GM18870 (cell line): ENCODE data around the gene RAD51B.
"Not testable (repeated sequence)": the region's sequence is repeated elsewhere in the genome, so short reads cannot be mapped to it uniquely, and the experiment has no call there.

Experiments used
- ATAC-seq: cut with Tn5 transposase; IDR thresholded peaks from one replicate; pipeline ENCODE4 v1.9.1; 2021; ENCODE audit warnings: moderate library complexity; ENCODE audit not compliant: unreplicated experiment

RAD51B gene

GRCh38 chr14:68198713-68199495, 379.3 kb downstream of the RAD51B start:
- ATAC-seq = no peak

GRCh38 chr14:68199554-68200151, 380.1 kb downstream of the RAD51B start:
- no peak for ATAC-seq

- no peak for ATAC-seq
These were observed 384.3 kb downstream of the RAD51B start for GRCh38 chr14:68203871-68204270.

- no peak for ATAC-seq
These were observed 388.6 kb downstream of the RAD51B start for GRCh38 chr14:68208218-68208617.

GRCh38 chr14:68208626-68209317, 389.2 kb downstream of the RAD51B start:
- no peak for ATAC-seq

GRCh38 chr14:68210729-68211299, 391.2 kb downstream of the RAD51B start:
- ATAC-seq = peak; percentile 90

- ATAC-seq = no peak
These were observed 391.8 kb downstream of the RAD51B start for GRCh38 chr14:68211421-68211820.

- ATAC-seq = no peak
These were observed 392.3 kb downstream of the RAD51B start for GRCh38 chr14:68211886-68212285.

- ATAC-seq = no peak
These were observed 392.8 kb downstream of the RAD51B start for GRCh38 chr14:68212361-68212760.

GRCh38 chr14:68214431-68214830, 394.9 kb downstream of the RAD51B start:
- ATAC-seq = no peak

- ATAC-seq = no peak
These were observed 396.1 kb downstream of the RAD51B start for GRCh38 chr14:68215629-68216028.

GRCh38 chr14:68216079-68216478, 396.5 kb downstream of the RAD51B start:
- no peak for ATAC-seq

GRCh38 chr14:68216957-68217356, 397.4 kb downstream of the RAD51B start:
- no peak for ATAC-seq

GRCh38 chr14:68217791-68218340, 398.3 kb downstream of the RAD51B start:
- no peak for ATAC-seq

- no peak for ATAC-seq
These were observed 399.8 kb downstream of the RAD51B start for GRCh38 chr14:68219407-68219806.

- ATAC-seq = not testable (repeated sequence)
These were observed 401.5 kb downstream of the RAD51B start for GRCh38 chr14:68221046-68221445.

- ATAC-seq = no peak
These were observed 402.6 kb downstream of the RAD51B start for GRCh38 chr14:68222154-68222553.

- ATAC-seq = no peak
These were observed 403.1 kb downstream of the RAD51B start for GRCh38 chr14:68222726-68223125.

GRCh38 chr14:68223631-68224030, 404.1 kb downstream of the RAD51B start:
- no peak for ATAC-seq

GRCh38 chr14:68225321-68225720, 405.7 kb downstream of the RAD51B start:
- ATAC-seq = no peak

GRCh38 chr14:68226523-68226922, 406.9 kb downstream of the RAD51B start:
- ATAC-seq = no peak
